Fibroblast of lung (primary cell): ENCODE data around the gene SNRK.

Source experiments
- CTCF ChIP-seq, 2 donors: IDR thresholded peaks in 1 of 2; conservative IDR thresholded peaks in 1 of 2; 1 replicate in 1 of 2; 2 replicates in 1 of 2; pipeline ENCODE4 v1.5.1; 2011 to 2012; ENCODE audit warnings: low read length in 2 of 2, control low read depth in 1 of 2, inconsistent platforms in 1 of 2, low read depth in 1 of 2, mild to moderate bottlenecking in 1 of 2
- EZH2 ChIP-seq: IDR thresholded peaks from 2 replicates; pipeline ENCODE4 v1.5.1; 2012; ENCODE audit warnings: low read length, control low read depth, mild to moderate bottlenecking; ENCODE audit errors: missing control alignments

GRCh38 chr3:43307226-43307625 lies 20.9 kb downstream of the SNRK start:
- no peak for TF ChIP-seq CTCF (conservative IDR thresholded peaks at IDR 0.05 in 1 of 2, IDR thresholded peaks at IDR 0.05 in 1 of 2; ENCODE audit: low read depth in 1 of 2, low read length in 2 of 2)
- no peak for TF ChIP-seq EZH2
